ENCODE measurements around the gene LRMDA. TPM values are rescaled to one million over a fixed set of nuclear protein-coding genes. Genes with fewer than 3 reads are reported as not detected.

The LRMDA gene
- total RNA-seq, 1 donor from 2014 or later = not detected

DNA sequence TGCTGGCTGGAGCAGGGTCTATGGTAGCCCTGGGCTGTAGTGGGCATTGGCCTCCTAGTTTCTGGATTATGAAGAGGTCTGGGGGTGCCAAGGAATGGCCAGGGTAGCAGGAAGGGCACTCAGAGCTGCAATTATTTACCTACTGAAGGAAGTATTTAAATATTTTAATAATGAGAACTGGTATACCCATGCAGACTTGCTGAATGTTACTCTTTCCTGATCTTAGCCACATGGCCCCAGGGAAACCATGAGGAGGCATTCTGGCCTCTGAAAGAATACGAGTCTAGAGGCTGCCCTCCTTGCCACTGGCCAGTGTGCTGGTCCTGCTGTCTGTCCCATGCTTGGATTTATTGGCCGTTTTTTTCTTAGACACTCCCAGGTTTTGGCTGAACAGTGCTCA, 599.7 kb downstream of the LRMDA start:
- TF ChIP-seq, protein P1, sequence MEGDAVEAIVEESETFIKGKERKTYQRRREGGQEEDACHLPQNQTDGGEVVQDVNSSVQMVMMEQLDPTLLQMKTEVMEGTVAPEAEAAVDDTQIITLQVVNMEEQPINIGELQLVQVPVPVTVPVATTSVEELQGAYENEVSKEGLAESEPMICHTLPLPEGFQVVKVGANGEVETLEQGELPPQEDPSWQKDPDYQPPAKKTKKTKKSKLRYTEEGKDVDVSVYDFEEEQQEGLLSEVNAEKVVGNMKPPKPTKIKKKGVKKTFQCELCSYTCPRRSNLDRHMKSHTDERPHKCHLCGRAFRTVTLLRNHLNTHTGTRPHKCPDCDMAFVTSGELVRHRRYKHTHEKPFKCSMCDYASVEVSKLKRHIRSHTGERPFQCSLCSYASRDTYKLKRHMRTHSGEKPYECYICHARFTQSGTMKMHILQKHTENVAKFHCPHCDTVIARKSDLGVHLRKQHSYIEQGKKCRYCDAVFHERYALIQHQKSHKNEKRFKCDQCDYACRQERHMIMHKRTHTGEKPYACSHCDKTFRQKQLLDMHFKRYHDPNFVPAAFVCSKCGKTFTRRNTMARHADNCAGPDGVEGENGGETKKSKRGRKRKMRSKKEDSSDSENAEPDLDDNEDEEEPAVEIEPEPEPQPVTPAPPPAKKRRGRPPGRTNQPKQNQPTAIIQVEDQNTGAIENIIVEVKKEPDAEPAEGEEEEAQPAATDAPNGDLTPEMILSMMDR (IDR thresholded peaks at IDR 0.05) = no peak
- Mint-ChIP-seq H3K4me1 (no peaks in the 10 kb centered on the region), H3K9me3 (no peaks in the 10 kb centered on the region), H3K4me3 (no peak overlapping the region), H3K27ac (no peak overlapping the region), H3K27me3 (peaks cover 2% of the 10 kb centered on the region), H3K36me3 (ENCODE audit: low read depth) (no peaks in the 10 kb centered on the region)
- ChIA-PET POLR2A (no interaction called here), CTCF (no interaction called here)
- intact Hi-C loops (cut with micrococcal nuclease) = loop anchor here (10.0 kb wide), 1 partner anchor 954 kb away; no protein-coding TSS in a partner anchor
- ATAC-seq (ENCODE audit: low read depth) = no peak
- no peak for DNase-seq

DNA sequence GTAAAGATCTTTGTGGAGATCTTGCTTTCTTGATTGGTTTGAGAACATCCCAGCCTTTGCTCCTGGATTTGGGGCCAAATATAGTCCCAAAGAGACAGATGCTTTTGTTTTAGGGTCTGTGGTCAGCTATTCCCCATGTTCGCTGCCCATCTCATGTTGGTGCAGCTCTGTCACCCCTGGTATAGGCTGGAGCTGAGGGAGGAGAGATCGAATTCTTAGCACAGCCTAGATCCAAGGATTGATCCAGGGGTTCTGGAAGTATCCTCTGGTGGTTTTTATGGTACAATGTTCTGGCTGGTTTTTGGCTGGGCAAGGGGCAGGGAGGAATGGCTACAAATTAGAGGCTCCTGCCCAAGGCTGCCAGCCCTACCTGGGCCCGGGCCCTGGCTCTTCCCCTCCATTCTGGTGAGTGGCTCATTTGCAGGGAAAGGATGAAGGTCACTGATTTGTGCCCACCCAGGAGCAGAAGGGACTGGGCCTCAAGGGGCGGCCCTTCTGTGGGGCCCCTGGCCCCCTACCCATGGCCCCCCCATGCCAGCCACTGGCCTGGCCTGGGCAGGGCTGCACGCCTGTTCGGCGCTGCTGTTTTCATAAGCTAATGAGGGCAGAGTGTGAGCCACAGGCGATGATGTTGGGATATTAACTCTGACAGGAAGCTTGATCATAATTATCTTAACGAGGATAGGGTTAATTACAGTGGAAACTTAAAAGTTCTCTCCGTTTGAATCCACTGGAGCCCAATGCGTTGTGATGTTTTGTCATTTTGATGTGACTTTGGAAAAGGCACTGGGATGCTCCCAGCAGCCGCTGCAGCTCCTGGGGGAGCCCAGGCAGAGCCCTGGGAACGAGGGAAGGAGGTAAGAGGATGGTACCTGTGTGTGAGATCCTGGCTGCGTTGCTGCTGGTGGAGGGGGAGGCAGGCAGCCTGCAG, 600.6 kb downstream of the LRMDA start:
- Mint-ChIP-seq H3K4me3 (no peak overlapping the region), H3K4me1 (no peaks in the 10 kb centered on the region), H3K36me3 (ENCODE audit: low read depth) (no peaks in the 10 kb centered on the region), H3K27me3 (peaks cover 2% of the 10 kb centered on the region), H3K9me3 (no peaks in the 10 kb centered on the region), H3K27ac (no peak overlapping the region)
- ChIA-PET CTCF (no interaction called here), POLR2A (no interaction called here)
- no peak for DNase-seq
- TF ChIP-seq, protein P1 (IDR thresholded peaks at IDR 0.05) = no peak
- ATAC-seq (ENCODE audit: low read depth) = no peak
- intact Hi-C loops (cut with micrococcal nuclease) = loop anchor here (10.0 kb wide), 1 partner anchor 953 kb away; no protein-coding TSS in a partner anchor

DNA sequence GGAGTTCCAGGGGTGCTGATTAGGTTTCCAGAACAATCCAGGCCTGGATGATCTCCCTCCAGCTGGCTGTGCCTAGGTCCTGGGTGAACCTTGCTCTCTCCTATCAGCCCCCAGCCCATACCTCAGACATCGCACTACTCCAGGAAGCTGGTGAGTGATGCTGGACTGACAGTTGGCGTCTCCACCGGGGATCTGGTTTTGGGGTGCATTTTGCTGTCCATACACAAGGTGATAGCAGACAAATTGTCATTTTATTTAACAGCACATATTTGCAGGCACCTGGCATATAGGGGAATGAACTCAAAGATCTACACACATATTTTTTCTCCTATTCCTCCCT, 601.2 kb downstream of the LRMDA start:
- DNase-seq = no peak
- Mint-ChIP-seq H3K9me3 (no peaks in the 10 kb centered on the region), H3K27me3 (peaks cover 2% of the 10 kb centered on the region), H3K4me3 (no peak overlapping the region), H3K36me3 (ENCODE audit: low read depth) (no peaks in the 10 kb centered on the region), H3K27ac (no peak overlapping the region), H3K4me1 (no peaks in the 10 kb centered on the region)
- POLR2A ChIA-PET = no interaction called here
- TF ChIP-seq, protein P1 (IDR thresholded peaks at IDR 0.05) = no peak
- intact Hi-C loops (cut with micrococcal nuclease) = loop anchor here (10.0 kb wide), 1 partner anchor 952 kb away; no protein-coding TSS in a partner anchor
- no peak for ATAC-seq (ENCODE audit: low read depth)
- CTCF ChIA-PET = no interaction called here

DNA sequence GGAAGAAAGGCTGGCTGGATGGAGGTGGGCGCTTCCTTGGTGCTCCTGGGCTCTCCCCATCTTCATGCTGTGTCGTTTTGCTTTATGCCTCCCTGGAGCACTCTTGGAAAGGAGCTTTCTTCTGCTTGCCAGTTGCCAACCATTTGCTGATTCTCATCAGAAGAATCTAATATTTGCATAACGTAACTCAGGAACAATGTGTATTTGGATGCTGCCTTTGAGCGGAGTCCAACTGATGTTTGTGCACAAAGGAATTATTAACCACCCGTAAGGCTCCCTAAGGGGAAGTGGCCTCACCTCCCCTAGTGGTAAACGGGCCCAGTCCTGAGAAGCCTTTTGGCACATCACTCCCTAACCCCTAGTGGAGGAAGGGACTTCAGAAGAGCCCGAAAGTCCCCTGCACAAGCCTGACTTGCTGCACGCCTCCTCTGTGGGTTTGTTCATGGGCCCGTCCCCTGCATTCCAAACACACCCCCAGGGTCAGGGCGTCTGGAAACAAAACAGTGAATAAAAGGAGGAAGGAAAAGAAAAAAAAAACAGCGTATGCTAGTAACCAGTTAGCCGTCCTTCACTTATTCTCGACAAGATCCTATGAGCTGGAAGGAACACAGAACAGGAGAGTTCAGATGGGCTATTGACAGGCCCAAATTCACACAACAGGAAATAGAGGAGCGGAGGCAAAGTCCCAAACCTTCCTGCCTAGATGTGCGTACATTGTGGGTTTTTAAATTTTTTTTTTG, 602.2 kb downstream of the LRMDA start:
- no peaks in the 10 kb centered on the region for H3K4me1 Mint-ChIP-seq
- CTCF ChIA-PET = no interaction called here
- no peak for ATAC-seq (ENCODE audit: low read depth)
- no peak overlapping the region for H3K4me3 Mint-ChIP-seq
- peaks cover 3% of the 10 kb centered on the region for H3K9me3 Mint-ChIP-seq
- TF ChIP-seq, protein P1 (IDR thresholded peaks at IDR 0.05) = no peak
- H3K36me3 Mint-ChIP-seq (ENCODE audit: low read depth) = no peaks in the 10 kb centered on the region
- intact Hi-C loops (cut with micrococcal nuclease) = loop anchor here (10.0 kb wide), 1 partner anchor 951 kb away; no protein-coding TSS in a partner anchor
- POLR2A ChIA-PET = no interaction called here
- H3K27me3 Mint-ChIP-seq = peaks cover 2% of the 10 kb centered on the region
- H3K27ac Mint-ChIP-seq = no peak overlapping the region
- no peak for DNase-seq

All from activated B cell treated with CpG ODN at 0.5 μM for 24 hours (primary cell).